GM21423 (cell line): ENCODE data around the gene GABRR2.
A peak's percentile ranks its signal among the peaks of the same experiment; 100 is the strongest.
"Not testable (repeated sequence)": the region's sequence is repeated elsewhere in the genome, so short reads cannot be mapped to it uniquely, and the experiment has no call there.

ENCODE experiments used
- ATAC-seq: cut with Tn5 transposase; IDR thresholded peaks from one replicate; pipeline ENCODE4 v1.9.1; 2021; ENCODE audit warnings: mild to moderate bottlenecking, moderate library complexity; ENCODE audit not compliant: unreplicated experiment

GABRR2 gene

DNA sequence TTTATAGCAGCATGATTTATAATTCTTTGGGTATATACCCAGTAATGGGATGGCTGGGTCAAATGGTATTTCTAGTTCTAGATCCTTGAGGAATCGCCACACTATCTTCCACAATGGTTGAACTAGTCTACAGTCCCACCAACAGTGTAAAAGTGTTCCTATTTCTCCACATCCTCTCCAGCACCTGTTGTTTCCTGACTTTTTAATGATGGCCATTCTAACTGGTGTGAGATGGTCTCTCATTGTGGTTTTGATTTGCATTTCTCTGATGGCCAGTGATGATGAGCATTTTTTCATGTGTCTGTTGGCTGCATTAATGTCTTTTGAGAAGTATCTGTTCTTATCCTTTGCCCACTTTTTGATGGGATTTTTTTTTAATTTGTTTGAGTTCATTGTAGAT, 20.0 kb downstream of the GABRR2 start:
- not testable (repeated sequence) for ATAC-seq

DNA sequence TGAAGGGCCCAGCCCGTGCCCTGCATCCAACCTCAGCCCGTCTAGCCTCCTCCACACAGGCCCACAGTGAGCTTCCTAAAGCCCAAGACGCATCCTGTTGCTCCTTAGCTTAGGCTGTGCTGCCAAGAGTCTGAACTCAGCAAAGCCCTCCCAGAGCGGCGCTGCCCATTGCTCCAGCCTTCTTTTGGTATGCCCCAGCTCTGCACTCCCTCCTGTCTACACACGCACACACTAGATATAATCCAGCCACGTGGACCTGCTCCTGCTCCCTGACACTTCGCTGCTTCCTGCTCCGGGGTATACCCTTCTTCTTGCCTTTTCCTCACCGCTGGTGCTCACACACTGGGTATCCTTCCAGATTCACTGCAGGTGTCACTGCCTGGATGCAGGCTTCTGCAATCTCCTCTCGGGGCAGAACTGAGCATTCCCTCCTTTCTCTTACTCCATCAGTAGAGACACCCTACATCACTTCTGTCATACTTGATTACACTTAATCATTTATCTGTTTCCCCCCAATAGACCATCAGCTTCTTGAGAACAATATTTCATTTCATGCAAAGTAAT, 23.8 kb downstream of the GABRR2 start:
- ATAC-seq, result no peak

DNA sequence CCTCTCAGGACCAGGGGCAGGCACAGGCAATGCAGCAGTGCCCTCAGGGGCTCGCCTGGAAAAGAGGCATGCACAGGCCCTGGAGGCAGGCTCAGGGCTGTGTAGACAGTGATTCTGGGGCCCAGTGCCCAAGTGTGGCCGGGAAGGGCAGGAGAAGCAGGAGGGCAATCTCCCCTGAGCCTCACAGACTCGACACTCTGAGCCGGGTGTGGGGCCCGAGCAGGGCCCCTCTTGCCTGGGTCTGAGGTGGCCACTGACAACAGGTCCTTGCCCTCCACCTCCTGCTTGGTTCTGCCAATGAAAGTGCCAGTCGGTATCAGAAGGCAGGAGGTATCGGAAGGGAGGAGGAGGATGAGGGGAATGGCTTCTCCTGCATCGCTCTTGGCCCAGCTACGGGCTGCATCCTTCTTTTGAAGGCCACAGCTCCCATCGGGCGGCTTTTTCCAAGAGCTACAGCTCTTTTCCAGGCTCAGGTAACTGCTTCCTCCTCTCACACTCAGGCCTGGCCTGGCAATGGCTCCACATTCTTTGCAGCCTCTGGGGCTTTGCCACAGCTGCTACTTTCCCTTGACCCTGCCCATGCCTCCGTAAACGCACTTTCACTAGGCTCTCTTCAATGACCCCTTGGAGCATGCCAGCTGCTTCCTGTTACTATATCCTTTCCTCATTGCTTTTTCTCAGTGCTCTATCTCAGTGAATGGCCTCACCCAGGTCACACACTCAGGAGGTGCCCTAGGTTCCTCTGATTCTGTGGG, 24.5 kb downstream of the GABRR2 start:
- ATAC-seq, result no peak

DNA sequence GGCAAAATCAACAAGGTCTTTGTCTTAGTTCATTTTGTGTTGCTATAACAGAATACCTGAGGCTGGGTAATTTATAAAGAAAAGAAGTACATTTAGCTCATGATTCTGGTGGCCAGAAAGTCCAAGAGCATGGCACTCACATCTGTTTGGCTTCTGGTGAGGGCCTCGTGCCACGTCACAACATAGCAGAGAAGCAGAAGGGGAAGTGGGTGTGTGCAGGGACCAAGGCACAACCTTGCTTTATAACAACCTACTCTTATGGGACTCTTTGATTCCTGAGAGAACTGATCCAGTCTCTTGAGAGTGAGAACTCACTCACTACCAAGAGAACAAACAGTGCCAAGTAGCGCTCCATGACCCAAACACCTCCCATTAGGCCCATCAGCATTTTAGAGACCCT, 25.4 kb downstream of the GABRR2 start:
- no peak for ATAC-seq

DNA sequence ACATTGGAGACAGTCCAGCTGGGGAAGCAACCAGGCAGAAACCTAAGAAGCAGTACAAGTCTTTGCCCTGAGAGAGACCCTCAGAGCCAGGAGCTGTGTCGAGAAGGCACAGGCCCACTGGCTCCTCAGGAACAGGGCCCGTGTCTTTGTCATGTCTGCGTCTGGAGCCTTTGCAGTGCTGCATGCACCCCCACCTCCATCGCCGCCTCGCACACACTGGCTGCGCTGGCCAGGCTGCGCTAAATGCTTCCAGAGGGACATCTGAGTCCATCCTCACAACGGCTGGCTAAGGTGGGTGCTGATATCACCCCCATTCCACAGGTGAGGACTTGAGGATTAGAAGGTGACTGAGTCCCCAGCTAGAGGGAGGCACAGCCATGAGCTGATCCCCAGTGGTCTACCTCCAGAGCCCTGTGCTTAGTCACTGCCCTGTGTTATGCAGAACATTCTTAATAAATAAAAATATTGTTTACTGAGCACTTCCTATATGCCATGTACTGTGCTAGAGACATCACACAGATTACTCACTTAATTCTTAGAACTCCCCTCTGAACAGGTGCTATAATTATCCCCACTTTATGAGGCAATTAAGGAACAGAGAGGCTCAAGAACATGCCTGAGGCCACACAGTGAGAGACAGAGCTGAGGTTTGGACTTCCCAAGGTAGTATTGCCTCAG, 27.6 kb downstream of the GABRR2 start:
- no peak for ATAC-seq

GRCh38 chr6:89286516-89286915, 28.6 kb downstream of the GABRR2 start:
- no peak for ATAC-seq

DNA sequence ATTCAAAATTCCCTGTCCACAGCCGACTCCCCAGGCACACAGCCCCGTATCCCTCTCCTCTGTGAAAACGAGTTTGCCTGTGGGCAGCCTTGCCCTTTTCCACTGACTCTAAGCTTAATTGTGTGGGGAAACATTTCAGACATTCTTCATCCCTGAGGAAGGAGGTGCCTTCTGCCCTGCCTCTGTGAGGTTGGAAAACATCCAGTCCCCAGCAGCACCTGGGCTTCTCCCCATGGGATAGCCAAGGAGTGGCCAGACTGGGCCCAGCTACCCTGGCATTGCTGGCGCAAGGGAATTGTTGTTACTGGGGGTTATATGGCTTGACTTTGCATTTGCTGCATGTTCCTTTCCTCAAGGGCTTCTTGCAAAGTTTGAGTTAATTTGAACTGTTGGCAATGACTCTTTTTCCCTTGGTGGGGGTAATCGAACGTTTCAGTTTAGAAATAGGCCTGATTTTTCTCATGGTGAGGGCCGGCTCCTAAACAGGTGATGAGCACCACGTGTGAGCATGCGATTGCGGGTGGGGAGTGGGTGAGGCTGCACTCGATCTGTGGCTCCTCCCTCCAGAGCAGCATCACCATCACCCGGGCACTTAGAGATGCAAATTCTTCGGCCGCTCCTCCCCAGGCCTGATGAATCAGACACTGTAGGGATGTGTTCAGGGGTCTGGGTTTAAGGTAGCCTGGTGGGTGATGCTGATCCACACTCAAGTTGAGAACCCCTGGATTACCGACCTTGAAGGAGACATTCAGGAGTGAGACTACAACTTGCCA, 29.9 kb downstream of the GABRR2 start:
- ATAC-seq, result no peak

DNA sequence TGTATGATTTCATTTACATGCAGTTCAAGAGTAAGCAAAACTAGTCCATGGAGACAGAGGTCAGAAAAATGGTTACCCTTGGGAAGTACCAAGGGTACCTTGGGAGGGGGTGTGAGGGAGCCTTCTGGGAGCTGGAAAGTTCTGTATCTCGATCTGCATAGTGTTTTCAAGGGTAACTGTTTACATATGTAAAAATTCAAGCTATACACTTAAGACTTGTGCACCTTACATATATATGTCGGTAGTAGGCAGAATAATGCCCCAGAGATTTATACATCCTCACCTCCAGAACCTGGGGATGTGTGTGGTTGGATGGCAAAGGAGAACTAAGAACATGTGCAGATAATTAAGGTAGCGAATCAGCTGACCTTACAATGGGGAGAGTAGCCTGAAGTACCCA, 31.0 kb downstream of the GABRR2 start:
- ATAC-seq, result no peak

- ATAC-seq, result no peak
Observed at GRCh38 chr6:89282749-89283148, 32.4 kb downstream of the GABRR2 start.

DNA sequence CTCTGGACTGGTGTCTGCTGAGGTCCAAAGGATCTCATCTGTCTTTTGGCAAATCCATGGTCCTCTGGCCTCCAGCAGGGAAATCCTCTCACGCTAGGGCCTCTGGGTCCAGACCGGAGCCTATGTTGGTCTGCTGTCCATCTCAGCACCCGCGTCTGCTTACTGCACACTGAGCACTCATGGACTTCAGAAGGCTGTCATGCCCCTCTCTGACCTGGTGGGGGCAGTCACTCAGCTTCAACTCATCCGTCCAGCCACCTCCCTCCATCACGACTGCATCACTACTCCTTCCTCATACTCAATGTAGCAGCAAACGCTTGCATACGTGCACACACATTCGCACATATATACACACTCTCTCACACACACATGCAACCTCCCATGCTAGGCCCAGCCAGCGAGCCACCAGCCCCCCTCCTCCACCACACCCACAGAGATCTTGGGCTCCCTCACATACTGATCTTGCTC, 33.3 kb downstream of the GABRR2 start:
- peak; percentile 90 for ATAC-seq

DNA sequence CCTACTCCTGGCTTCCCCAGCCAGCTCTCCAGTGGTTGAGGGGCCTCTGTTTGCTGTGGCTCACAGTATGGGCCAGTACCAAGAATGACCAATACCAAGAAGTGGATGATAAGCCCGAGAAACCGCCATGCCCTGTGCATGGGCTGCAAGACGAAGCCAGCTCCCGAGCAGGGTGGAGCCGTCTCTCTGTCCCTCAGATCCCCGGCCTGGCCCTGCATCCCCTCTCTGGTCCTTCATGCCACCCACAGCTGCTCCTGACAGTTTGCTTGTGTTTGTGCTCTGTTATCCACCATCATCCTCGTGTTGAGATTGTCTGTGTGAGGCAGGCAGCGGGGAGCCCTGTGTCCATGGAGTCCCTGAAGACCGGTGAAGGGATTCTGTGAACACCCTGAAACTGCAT, 36.1 kb downstream of the GABRR2 start:
- no peak for ATAC-seq

DNA sequence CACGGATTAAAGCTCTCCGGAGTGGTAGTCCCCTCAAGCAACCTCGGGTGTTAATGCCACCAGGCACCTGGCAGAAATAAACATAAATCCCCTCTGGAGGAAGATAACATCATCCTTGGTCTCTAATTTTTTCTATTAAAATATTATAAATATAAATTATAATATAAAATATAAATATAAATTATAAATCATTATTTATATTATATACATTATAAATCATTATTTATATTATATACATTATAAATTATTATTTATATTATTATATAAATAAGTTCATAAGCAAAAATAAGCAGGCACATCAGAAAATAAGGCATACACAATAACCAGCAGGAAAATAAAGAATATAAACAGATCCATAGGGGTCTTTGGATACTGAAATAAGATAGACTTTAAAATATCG, 39.2 kb downstream of the GABRR2 start:
- ATAC-seq, result no peak

DNA sequence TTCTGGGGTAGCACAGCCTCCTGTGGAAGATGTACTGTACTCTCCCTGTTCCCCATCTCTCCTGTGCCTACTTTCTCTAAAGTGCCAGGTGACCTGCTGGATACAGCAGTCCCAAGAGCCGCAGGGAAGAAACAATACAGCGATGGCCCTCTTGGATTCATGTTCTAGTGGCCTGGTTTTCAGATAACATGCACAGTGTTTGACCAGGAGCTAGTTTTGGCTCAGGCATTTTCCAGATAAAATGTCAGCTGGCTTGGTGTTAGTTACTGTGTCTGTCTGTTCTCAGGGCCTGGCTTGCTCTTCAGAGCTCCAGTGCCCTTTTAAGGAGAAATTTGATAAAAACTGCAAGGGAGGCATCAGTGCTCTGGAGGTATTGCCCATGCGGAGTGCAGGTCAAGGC, 41.3 kb downstream of the GABRR2 start:
- ATAC-seq, result no peak

- ATAC-seq, result no peak
Observed at GRCh38 chr6:89272596-89272995, 42.5 kb downstream of the GABRR2 start.

DNA sequence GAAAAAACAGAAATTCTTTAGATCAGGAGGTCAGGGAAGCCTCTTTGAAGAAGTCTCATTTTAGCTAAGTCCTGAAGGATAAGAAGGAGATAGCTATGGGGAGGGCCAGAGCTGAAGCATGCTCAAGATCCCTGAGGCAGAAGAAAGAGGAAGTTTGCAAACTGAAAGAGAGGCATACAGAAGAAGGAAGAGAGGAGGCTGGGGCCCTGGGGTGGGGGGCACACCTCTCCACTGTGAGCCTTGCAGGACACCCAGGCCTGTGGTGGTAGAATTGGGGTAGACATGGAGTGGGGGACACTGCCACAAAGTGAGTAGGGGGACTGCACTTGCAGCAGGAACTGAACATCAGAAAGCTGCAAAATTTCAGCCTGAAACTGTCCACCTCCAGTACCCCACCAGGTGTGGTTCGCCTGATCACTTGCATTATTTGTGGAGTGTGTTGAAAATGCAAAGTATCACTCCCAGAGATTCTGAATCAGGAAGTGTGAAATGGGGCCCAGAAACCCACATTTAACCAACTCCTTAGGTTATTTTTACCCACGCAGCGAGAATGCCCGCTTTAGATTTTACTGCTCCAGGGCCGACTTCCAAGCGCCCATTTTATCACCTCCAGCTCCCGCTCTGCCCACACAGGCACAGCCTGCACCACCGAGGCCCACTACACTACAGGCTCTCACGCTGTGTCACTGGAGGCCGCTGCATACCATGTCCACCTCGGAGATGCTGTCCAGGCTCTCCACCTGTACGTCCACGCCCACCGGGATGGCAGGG, 44.0 kb downstream of the GABRR2 start:
- peak; percentile 56 for ATAC-seq

- no peak for ATAC-seq
Observed at GRCh38 chr6:89269981-89270380, 45.1 kb downstream of the GABRR2 start.

DNA sequence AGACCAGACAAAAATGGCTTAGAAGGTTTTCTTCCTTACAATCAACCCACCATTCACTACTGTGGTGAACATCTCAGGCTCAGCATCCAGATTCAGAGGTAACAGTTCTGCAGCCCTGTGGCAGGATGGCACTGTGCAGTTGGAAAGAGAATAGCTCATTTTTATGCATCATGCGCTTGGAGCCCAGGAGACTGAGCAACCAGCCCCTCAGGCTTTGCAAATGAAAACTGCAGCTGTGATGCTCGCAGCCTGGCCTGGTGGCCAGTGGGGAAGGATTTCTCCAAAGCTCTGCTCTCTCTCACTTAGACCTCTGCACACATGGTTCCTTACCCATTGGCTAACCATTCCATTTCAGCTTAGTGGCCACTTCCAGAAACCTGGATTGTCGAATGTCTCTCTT, 45.8 kb downstream of the GABRR2 start:
- ATAC-seq, result no peak

GRCh38 chr6:89268776-89269175, 46.3 kb downstream of the GABRR2 start:
- ATAC-seq, result no peak

GRCh38 chr6:89267918-89268317, 47.2 kb downstream of the GABRR2 start:
- no peak for ATAC-seq

GRCh38 chr6:89264296-89264695, 50.8 kb downstream of the GABRR2 start:
- no peak for ATAC-seq

DNA sequence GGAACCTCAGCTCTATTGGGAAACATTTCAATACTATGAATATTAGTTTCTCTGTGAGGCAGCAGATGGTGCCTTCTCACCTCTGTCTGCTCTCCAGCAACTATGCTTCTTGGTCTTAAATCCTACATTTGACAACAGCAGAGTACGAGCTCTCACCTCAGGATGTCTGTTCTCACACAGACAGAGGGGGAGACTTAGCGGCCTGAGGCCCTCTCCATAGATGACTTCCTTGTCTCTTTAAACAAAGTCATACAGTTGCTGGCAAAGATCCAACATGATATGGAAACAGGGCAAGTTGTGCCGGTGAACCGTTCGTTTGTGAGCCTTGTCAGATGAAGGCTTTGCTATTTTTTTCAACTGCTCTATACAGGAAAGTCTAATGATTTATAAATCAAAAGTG, 54.3 kb downstream of the GABRR2 start:
- no peak for ATAC-seq
